ENCODE measurements around the gene PDE6A.
A peak's percentile ranks its signal among the peaks of the same experiment; 100 is the strongest.
"Not testable (repeated sequence)": the region's sequence is repeated elsewhere in the genome, so short reads cannot be mapped to it uniquely, and the experiment has no call there.

Gene PDE6A

GRCh38 chr5:149870232-149870631 lies 74.4 kb downstream of the PDE6A start:
- no peak for FAIRE-seq
- no peak for DNase-seq (ENCODE audit: insufficient read length, low spot score)

DNA sequence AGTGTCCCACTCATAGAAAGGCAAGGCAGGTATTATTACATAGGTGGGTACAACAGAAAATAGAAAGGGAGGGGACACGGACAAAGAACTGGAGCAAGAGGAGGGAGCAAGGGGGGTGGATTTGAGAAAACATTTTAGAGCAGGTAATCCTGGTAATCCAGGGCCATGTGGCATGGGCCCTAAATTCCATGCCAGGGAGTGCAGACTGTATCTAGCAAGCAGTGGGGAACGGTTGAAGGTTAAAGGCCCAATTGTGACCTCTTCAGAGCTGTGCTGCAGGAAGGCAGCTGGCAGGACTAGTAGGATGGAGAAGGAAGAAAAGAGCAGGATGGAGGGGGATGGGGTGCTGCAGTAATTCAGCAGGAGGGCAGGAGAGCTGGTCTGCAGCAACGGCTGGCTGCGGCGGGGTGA lies 75.2 kb downstream of the PDE6A start:
- no peak for FAIRE-seq
- no peak for DNase-seq (ENCODE audit: insufficient read length, low spot score)

DNA sequence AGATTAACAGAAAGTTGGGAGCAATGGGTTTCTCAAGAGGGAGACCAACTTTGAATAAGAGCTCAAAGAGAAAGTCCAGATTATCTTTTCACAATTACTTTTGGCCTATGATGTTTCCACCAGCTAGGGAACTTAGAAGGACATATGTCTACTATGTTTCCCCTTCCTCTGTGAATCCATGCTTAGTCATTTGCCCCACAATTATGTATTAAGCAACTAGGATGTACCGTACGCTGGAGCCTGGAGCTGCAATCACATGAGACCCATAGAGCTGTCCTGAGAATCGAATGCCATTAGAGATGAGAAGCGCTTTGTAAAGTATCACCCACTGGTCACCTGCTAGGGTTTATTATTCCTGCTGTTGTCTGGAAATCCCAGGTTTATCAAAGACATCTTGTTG lies 78.8 kb downstream of the PDE6A start:
- no peak for FAIRE-seq
- DNase-seq (ENCODE audit: insufficient read length, low spot score): no peak

GRCh38 chr5:149863830-149864229 lies 80.8 kb downstream of the PDE6A start:
- no peak for DNase-seq (ENCODE audit: insufficient read length, low spot score)
- FAIRE-seq: no peak

DNA sequence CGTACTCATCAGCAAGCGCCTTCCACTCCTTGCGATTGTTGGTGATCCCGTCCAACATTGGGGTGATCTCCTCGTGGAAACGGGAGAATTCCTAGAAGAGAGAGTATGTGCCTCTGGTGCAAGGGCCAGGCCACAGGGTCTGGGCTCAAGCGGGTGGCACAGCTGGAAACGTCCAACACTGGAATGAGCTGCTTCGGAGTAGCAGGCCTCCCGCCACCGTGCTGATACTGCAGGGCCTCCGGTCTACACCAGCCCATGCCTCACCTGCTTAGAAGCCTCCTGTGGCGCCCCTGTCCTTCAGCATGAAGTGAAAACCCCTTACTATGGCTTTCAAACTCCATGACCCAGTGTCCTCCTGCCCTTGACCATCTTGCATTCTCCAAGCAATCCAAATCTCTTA lies 81.4 kb downstream of the PDE6A start:
- no peak for FAIRE-seq

GRCh38 chr5:149860801-149861322 lies 83.7 kb downstream of the PDE6A start:
- FAIRE-seq (no peak), DNase-seq (ENCODE audit: insufficient read length, low spot score) (no peak)

More for the DNA sequence above, 81.4 kb downstream of the PDE6A start:
- no peak for DNase-seq (ENCODE audit: insufficient read length, low spot score)

DNA sequence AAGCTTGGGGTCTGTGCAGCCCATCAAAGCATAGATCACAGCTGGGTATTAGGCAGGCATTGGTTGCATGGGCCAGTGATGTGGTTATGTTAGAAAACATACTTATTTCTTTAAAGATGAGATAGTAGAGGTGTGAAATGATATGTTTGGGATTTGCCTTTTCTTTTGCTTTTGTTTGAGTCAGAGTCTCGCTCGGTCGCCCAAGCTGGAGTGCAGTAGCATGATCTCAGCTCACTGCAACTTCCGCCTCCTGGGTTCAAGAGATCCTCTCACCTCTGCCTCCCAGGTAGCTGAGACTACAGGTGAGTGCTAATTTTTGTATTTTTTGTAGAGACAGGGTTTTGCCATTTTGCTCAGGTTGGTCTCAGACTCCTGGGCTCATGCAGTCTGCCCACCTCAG lies 84.8 kb downstream of the PDE6A start:
- DNase-seq (ENCODE audit: insufficient read length, low spot score): no peak
- FAIRE-seq: no peak

DNA sequence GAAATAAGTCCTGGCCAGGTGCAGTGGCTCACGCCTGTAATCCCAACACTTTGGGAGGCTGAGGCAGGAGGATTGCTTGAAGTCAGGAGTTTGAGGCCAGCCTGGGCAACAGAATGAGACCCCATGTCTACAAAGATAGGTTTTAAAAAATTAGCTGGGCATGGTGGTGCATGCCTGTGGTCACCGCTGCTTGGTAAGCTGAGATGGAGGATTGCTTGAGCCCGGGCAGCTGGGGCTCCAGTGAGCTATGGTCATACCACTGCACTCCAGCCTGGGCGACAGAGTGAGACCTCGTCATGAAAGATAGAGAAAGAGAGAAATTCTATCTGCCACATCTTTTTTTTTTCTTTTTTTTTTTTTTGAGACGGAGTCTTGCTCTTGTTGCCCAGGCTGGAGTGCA lies 86.1 kb downstream of the PDE6A start:
- DNase-seq (ENCODE audit: insufficient read length, low spot score); FAIRE-seq: not testable (repeated sequence)

GRCh38 chr5:149857499-149857898 lies 87.1 kb downstream of the PDE6A start:
- DNase-seq (ENCODE audit: insufficient read length, low spot score) (no peak), FAIRE-seq (no peak)

GRCh38 chr5:149855366-149855765 lies 89.2 kb downstream of the PDE6A start:
- DNase-seq (ENCODE audit: insufficient read length, low spot score) (no peak), FAIRE-seq (no peak)

DNA sequence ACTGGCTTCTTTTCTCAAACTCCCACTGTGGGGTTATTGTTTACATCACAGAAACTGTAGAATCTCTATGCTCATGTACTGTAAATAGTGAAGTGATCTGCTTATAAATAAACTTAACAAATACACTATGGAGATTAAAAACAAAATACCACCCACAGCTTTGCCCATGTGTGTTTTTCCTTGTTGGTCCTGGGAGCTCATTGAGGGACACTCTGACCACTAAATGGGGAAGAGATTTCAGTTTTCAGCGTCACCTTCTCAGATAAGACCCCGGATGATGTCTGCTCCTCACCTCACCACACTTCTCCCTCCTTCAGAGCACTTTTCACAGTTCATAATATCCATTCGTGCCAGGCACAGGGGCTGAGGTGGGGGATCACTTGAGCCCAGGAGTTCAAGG lies 89.7 kb downstream of the PDE6A start:
- no peak for FAIRE-seq
- no peak for DNase-seq (ENCODE audit: insufficient read length, low spot score)

DNA sequence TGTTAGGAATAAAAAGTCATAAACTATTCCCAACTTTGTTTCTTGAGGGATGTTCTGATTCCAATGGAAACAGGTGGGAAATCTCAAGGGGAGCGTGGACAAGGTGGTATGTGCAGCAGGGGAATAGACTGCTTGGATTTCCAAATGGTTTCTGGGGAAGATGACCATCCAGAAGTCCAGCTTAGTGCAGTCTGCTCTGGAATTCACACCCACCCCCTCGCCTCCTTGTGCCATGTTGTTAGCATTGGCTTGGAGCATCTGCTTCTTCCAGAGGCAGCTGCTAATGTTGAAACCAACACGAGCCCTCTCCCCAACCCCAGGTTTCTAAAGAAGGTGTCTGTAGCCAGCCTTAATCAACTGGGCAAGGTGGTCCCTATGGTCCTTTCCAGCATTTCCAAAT lies 90.9 kb downstream of the PDE6A start:
- DNase-seq (ENCODE audit: insufficient read length, low spot score): no peak
- no peak for FAIRE-seq

DNA sequence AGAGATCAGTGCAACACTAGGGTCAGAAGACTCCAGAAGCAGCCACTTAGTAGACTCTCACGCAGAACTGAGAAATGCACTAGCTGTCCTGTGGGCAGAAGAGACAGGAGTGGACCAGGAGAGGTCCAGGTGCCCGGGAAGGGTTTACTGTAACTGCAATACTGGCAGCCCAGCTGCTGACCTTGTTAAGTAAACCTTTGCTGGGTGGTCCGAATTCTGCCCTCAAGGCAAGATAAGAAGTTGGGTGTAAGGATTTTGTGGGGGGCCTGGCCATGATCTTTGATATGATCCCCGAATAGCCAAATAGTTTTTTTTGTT lies 91.3 kb downstream of the PDE6A start:
- no peak for FAIRE-seq
- no peak for DNase-seq (ENCODE audit: insufficient read length, low spot score)

DNA sequence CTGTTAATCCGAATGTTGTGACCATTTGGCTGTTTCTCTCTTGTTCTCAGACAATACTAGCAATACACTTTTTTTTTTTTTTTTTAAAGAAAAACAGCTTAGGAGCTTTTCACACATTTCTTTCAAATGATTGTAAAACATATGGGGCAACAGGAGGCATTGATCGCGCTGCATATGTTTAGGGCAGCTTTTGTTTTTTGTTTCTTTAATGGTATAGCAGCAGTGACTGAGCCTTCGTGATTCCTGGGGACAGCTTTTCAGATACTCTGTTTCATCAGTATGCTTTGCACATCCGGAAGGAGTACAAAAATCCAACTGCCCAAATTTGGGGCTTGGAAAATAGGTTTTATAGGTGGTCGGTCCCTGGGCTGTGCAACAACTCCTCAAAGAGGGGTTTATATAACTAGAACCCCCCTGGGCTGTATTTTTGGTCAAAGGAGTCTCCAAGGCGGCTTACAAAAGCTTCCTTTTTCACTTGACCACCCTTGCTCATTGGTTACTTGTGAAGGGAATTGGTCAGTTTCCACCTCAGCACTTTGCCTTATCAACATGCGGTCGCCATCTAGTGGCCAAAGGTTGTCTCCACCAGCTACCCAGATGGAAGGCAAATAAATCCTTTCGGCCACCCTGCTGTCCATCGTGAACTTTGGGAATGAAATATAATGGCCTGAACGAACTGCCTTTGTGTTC lies 91.8 kb downstream of the PDE6A start:
- DNase-seq (ENCODE audit: insufficient read length, low spot score) (peak; percentile 76), FAIRE-seq (no peak)

GRCh38 chr5:149851211-149851610 lies 93.4 kb downstream of the PDE6A start:
- DNase-seq (ENCODE audit: insufficient read length, low spot score): no peak
- no peak for FAIRE-seq

GRCh38 chr5:149849966-149850910 lies 94.4 kb downstream of the PDE6A start:
- FAIRE-seq (no peak), DNase-seq (ENCODE audit: insufficient read length, low spot score) (no peak)

GRCh38 chr5:149849280-149849965 lies 95.2 kb downstream of the PDE6A start:
- FAIRE-seq: no peak
- DNase-seq (ENCODE audit: insufficient read length, low spot score): no peak

GRCh38 chr5:149847611-149848010 lies 97.0 kb downstream of the PDE6A start:
- DNase-seq (ENCODE audit: insufficient read length, low spot score) (no peak), FAIRE-seq (no peak)

GRCh38 chr5:149846021-149846420 lies 98.6 kb downstream of the PDE6A start:
- FAIRE-seq (no peak), DNase-seq (ENCODE audit: insufficient read length, low spot score) (no peak)

GRCh38 chr5:149845601-149846000 lies 99.0 kb downstream of the PDE6A start:
- DNase-seq (ENCODE audit: insufficient read length, low spot score) (no peak), FAIRE-seq (no peak)
